K562 (cell line): ENCODE results near the gene SLC25A21. TPM values are rescaled to one million over a fixed set of nuclear protein-coding genes. Genes with fewer than 3 reads are reported as not detected.

Source experiments
- ATAC-seq: fragments of 200-7000 bp; cut with Tn5 transposase; 3 replicates; pipeline ENCODE4 v1.9.1; 2020; ENCODE audit warnings: moderate library complexity
- BruUV-seq: library from RNA; stranded (reverse); fragments of 400-500 nt; replicated peaks from 2 replicates; lab custom pipeline; 2021; lab: Mats Ljungman, UMichigan
- CTCF ChIA-PET: fragments of 300-600 bp; formaldehyde crosslinking; extraction: SDS; loops from one replicate; lab custom pipeline; 2021; ENCODE audit warnings: low intra/inter-chr PET ratio; lab: Yijun Ruan, JAX
- POLR2A ChIA-PET: fragments of 300-600, 350-650 bp; sonication (Branson Sonifier 250); formaldehyde crosslinking; extraction: SDS; loops from one replicate; lab custom pipeline; 2021; ENCODE audit warnings: antibody characterized with exemption, inconsistent platforms; lab: Yijun Ruan, JAX
- DNase-seq, 4 experiments: peaks; one replicate each; pipeline versions ENCODE4 v3.0.0 to v3.0.0-alpha.2; 2011 to 2018; ENCODE audit warnings: low spot score in 3 of 4, mixed read lengths in 3 of 4; ENCODE audit errors: extremely low read depth in 1 of 4
- FAIRE-seq: peaks from 2 replicates; lab custom pipeline; 2011; peaks lifted over from hg19 to GRCh38; lab: Jason Lieb, UNC
- H2AFZ ChIP-seq: 2 replicates; pipeline ENCODE4 v1.6.0; 2011; ENCODE audit warnings: low read depth, low read length, control low read depth, inconsistent platforms
- H3K27ac ChIP-seq: fragments of 200-600 bp; 3 replicates; pipeline ENCODE4 v1.8.0; 2011; ENCODE audit warnings: low read depth, mild to moderate bottlenecking, control low read depth, inconsistent platforms, low read length, moderate library complexity, mixed read lengths; ENCODE audit errors: extremely low read depth
- H3K27me3 ChIP-seq, 2 experiments: fragments of 300-600 bp in 1 of 2; 2 replicates in 1 of 2; 3 replicates in 1 of 2; pipeline versions ENCODE4 v1.6.0 to v1.8.0; 2011; ENCODE audit warnings: inconsistent platforms in 2 of 2, low read length in 2 of 2, mild to moderate bottlenecking in 1 of 2, mixed read lengths in 1 of 2, moderate library complexity in 1 of 2; ENCODE audit not compliant: control insufficient read depth in 2 of 2, insufficient read depth in 2 of 2
- H3K36me3 ChIP-seq: fragments of 300-600 bp; 3 replicates; pipeline ENCODE4 v1.8.0; 2011; ENCODE audit warnings: mild to moderate bottlenecking, low read length, inconsistent platforms; ENCODE audit not compliant: control insufficient read depth, insufficient read depth
- H3K4me1 ChIP-seq, 2 experiments: fragments of 200-600 bp in 1 of 2; replicated peaks in 1 of 2; 2 replicates in 1 of 2; 3 replicates in 1 of 2; pipeline versions ENCODE4 v1.5.1 to v1.8.0; 2011; ENCODE audit warnings: inconsistent platforms in 2 of 2, low read length in 2 of 2, mild to moderate bottlenecking in 1 of 2, mixed read lengths in 1 of 2, moderate library complexity in 1 of 2; ENCODE audit not compliant: control insufficient read depth in 2 of 2, insufficient read depth in 2 of 2
- H3K4me2 ChIP-seq: 2 replicates; pipeline ENCODE4 v1.6.1; 2011; ENCODE audit warnings: low read length, control low read depth, inconsistent platforms, mixed read lengths; ENCODE audit not compliant: insufficient read depth
- H3K4me3 ChIP-seq: fragments of 200-600 bp; sonication (generic), shearing (Covaris generic); 2 replicates; pipeline ENCODE4 v1.5.1; 2016; ENCODE audit warnings: control low read depth, inconsistent platforms
- H3K79me2 ChIP-seq: fragments of 200-600 bp; 3 replicates; pipeline ENCODE4 v1.8.0; 2011; ENCODE audit warnings: low read length, inconsistent platforms; ENCODE audit not compliant: control insufficient read depth, insufficient read depth
- H3K9ac ChIP-seq, 2 experiments: 2 replicates each; pipeline versions ENCODE4 v1.6.0 to v1.6.1; 2011; ENCODE audit warnings: low read depth in 2 of 2, low read length in 2 of 2, control low read depth in 1 of 2, inconsistent platforms in 1 of 2, mild to moderate bottlenecking in 1 of 2, mixed read lengths in 1 of 2; ENCODE audit not compliant: insufficient read depth in 1 of 2
- H3K9me1 ChIP-seq: one replicate; pipeline ENCODE4 v1.6.0; 2011; ENCODE audit warnings: inconsistent platforms, mild to moderate bottlenecking, low read length, moderate library complexity; ENCODE audit not compliant: control insufficient read depth, insufficient read depth
- H3K9me3 ChIP-seq: replicated peaks from 2 replicates; pipeline ENCODE4 v1.5.1; 2011; ENCODE audit warnings: low read depth, low read length, inconsistent platforms; ENCODE audit not compliant: control insufficient read depth, insufficient read depth
- H4K20me1 ChIP-seq: replicated peaks from 2 replicates; pipeline ENCODE4 v1.6.1; 2011; ENCODE audit warnings: low read length, inconsistent platforms, mixed read lengths; ENCODE audit not compliant: control insufficient read depth, insufficient read depth
- ARHGAP35 ChIP-seq: fragments of 450-650 bp; IDR thresholded peaks from 2 replicates; pipeline ENCODE4 v1.6.1; 2018; ENCODE audit not compliant: partially characterized antibody
- ATF3 ChIP-seq, 2 experiments: fragments of 450-650 bp in 1 of 2; sonication (generic) in 1 of 2; formaldehyde crosslinking in 1 of 2; IDR thresholded peaks in 1 of 2; conservative IDR thresholded peaks in 1 of 2; 2 replicates each; pipeline versions ENCODE4 v1.6.1 to v1.8.1; 2016 to 2023; ENCODE audit warnings: mild to moderate bottlenecking in 2 of 2, moderate library complexity in 2 of 2, inconsistent platforms in 1 of 2, missing genetic modification reagents in 1 of 2
- BCOR ChIP-seq: fragments of 450-650 bp; IDR thresholded peaks from 2 replicates; pipeline ENCODE4 v1.6.1; 2016
- CHD2 ChIP-seq: IDR thresholded peaks from 2 replicates; pipeline ENCODE4 v1.6.1; 2011; ENCODE audit warnings: low read depth, low read length
- CREM ChIP-seq: IDR thresholded peaks from 2 replicates; pipeline ENCODE4 v1.6.1; 2014; ENCODE audit warnings: antibody characterized with exemption, low read depth
- CTBP1 ChIP-seq: fragments of 450-650 bp; IDR thresholded peaks from 2 replicates; pipeline ENCODE4 v1.6.1; 2016; ENCODE audit warnings: borderline replicate concordance
- ETS1 ChIP-seq: conservative IDR thresholded peaks from 2 replicates; pipeline ENCODE4 v1.6.1; 2011; ENCODE audit warnings: low read depth, mild to moderate bottlenecking, low read length; ENCODE audit not compliant: control insufficient read depth
- ETV6 ChIP-seq, 3 experiments: fragments of 150-350 bp in 1 of 3; sonication (generic) in 1 of 3; formaldehyde crosslinking in 1 of 3; IDR thresholded peaks; 2 replicates each; pipeline versions ENCODE4 v1.6.1 to v1.8.0; 2014 to 2022; ENCODE audit warnings: borderline replicate concordance in 2 of 3, low read depth in 2 of 3, antibody characterized with exemption in 1 of 3, low read length in 1 of 3, mild to moderate bottlenecking in 1 of 3, missing genetic modification reagents in 1 of 3
- FOXO4 ChIP-seq: fragments of 450-650 bp; formaldehyde crosslinking; IDR thresholded peaks from 2 replicates; pipeline ENCODE4 v1.4.0; 2020; ENCODE audit warnings: mild to moderate bottlenecking, moderate library complexity
- HIVEP1 ChIP-seq: fragments of 250-450 bp; sonication (Bioruptor Pico); IDR thresholded peaks from 2 replicates; pipeline ENCODE4 v1.4.0; 2020; ENCODE audit warnings: mild to moderate bottlenecking
- MED1 ChIP-seq: sonication (generic); formaldehyde crosslinking; IDR thresholded peaks from 2 replicates; pipeline ENCODE4 v1.8.1; 2023; ENCODE audit warnings: missing genetic modification reagents, borderline replicate concordance
- MEIS2 ChIP-seq: fragments of 450-650 bp; IDR thresholded peaks from 2 replicates; pipeline ENCODE4 v1.6.1; 2014; ENCODE audit warnings: mild to moderate bottlenecking; ENCODE audit not compliant: partially characterized antibody
- NR3C1 ChIP-seq: sonication (generic); formaldehyde crosslinking; IDR thresholded peaks from 2 replicates; pipeline ENCODE4 v1.8.1; 2022; ENCODE audit warnings: missing genetic modification reagents
- SMAD4 ChIP-seq: fragments of 250-450 bp; sonication (Bioruptor Pico); conservative IDR thresholded peaks from 2 replicates; pipeline ENCODE4 v1.8.0; 2021; ENCODE audit warnings: inconsistent platforms, mild to moderate bottlenecking, moderate library complexity
- SMARCE1 ChIP-seq: fragments of 450-650 bp; IDR thresholded peaks from 2 replicates; pipeline ENCODE4 v1.7.1; 2016; ENCODE audit warnings: mild to moderate bottlenecking
- TRIM28 ChIP-seq: fragments of 450-650 bp; IDR thresholded peaks from 2 replicates; pipeline ENCODE4 v1.6.1; 2017
- ZC3H4 ChIP-seq: sonication (generic); formaldehyde crosslinking; IDR thresholded peaks from 2 replicates; pipeline ENCODE4 v1.9.0; 2021; ENCODE audit warnings: missing genetic modification reagents, borderline replicate concordance
- ZNF175 ChIP-seq: fragments of 200-800 bp; sonication (Bioruptor generic); IDR thresholded peaks from 2 replicates; pipeline ENCODE4 v1.6.1; 2016; ENCODE audit warnings: low read depth, mild to moderate bottlenecking, missing genetic modification characterization, missing compliant biosample characterization
- ZNF232 ChIP-seq: sonication (generic); formaldehyde crosslinking; IDR thresholded peaks from 2 replicates; pipeline ENCODE4 v1.8.0; 2022; ENCODE audit warnings: mild to moderate bottlenecking, missing genetic modification reagents
- ZNF696 ChIP-seq: fragments of 250-450 bp; sonication (Bioruptor Pico); conservative IDR thresholded peaks from 2 replicates; pipeline ENCODE4 v1.4.0; 2020; ENCODE audit warnings: mild to moderate bottlenecking, moderate library complexity
- WGBS: fragments of 100-300 bp; shearing (Covaris generic); methylation state at CpG from one replicate; pipeline ENCODE4 v1.1.6; 2016; ENCODE audit warnings: low coverage, mixed read lengths; ENCODE audit not compliant: insufficient coverage; ENCODE audit errors: missing lambda C conversion rate; 5-methylcytosine and 5-hydroxymethylcytosine counted together
- in situ Hi-C: fragments of 300-500 bp; cut with MboI; formaldehyde crosslinking; loops from 4 replicates; pipeline ENCODE4 v1.15.0; 2018; ENCODE audit warnings: inconsistent platforms, mixed read lengths
- intact Hi-C: fragments of 100-400 bp; cut with micrococcal nuclease; formaldehyde crosslinking; loops from 2 replicates; pipeline ENCODE4 v1.14.2; 2022
- polyA plus RNA-seq, 8 experiments: library from polyadenylated mRNA; depleted of rRNA in 4 of 8; stranded (reverse) in 5 of 8; unstranded in 3 of 8; fragments of >200 nt; fragmentation: Nextera tagmentation in 2 of 8; fragmentation: Illumina TruSeq in 1 of 8; extraction: Ambion mirVana in 2 of 8; extraction: Trizol in 1 of 8; gene quantifications; 2 replicates each; pipeline versions ENCODE4 v1.2.1 to v1.2.3, GENCODE V29; 2011 to 2014; ENCODE audit warnings: inconsistent platforms in 1 of 8, missing spikeins in 1 of 8
- total RNA-seq, 7 experiments: library from RNA; depleted of rRNA in 6 of 7; stranded (reverse); fragments of >200 nt in 6 of 7; fragmentation: Illumina TruSeq in 2 of 7; extraction: Trizol in 2 of 7; gene quantifications; 2 replicates each; pipeline versions ENCODE4 v1.2.1 to v1.2.3, GENCODE V29; 2011 to 2021; ENCODE audit warnings: low replicate concordance in 1 of 7

The SLC25A21 gene
- total and polyA plus RNA-seq, 9 of the 15 experiments (the other 6 are each of a cell fraction or from before 2014, with no cell fraction given) = 15.2 to 46.7 (median 28.7) TPM

- ChIA-PET CTCF (no interaction called here), POLR2A (interaction anchor here (0.8 to 2.1 kb wide), 4 partner anchors 23 to 434 kb away, joined by 4 to 10 read pairs (median 6); partner anchors contain the start of gene MIPOL1)
- Histone ChIP-seq H3K9ac (peak overlapping the region; percentile 10 to 51; a peak in 3 of 4 replicates), H3K27ac (peak overlapping the region; percentile 79), H3K9me1 (no peaks in the 10 kb centered on the region), H3K4me1 (peaks cover 11 to 33% of the 10 kb centered on the region in 2 experiments), H3K79me2 (peaks cover 96% of the 10 kb centered on the region), H3K4me3 (no peak overlapping the region; the same call in 1 of the 2 replicates), H3K36me3 (peaks cover 9% of the 10 kb centered on the region; the same call in 2 of the 3 replicates), H3K27me3 (no peaks in the 10 kb centered on the region), H4K20me1 (no peaks in the 10 kb centered on the region), H3K4me2 (peak overlapping the region; percentile 77), H3K9me3 (no peaks in the 10 kb centered on the region), H2AFZ (0 out of 2 replicates have a peak overlapping the region, but pooled peaks have one; percentile 33)
- FAIRE-seq (peak; percentile 99), DNase-seq (peak; percentile 61 to 96 (median 71)), ATAC-seq (peak; percentile 49)
- no TSS peak for BruUV-seq
- WGBS = 0% methylated on average over 4 of the region's 4 CpGs
- in situ Hi-C loops = loop anchor here (25.0 kb wide), 1 partner anchor 1331 kb away; the partner anchor contains the start of gene BRMS1L
- intact Hi-C loops = loop anchor here (1.0 kb wide), 1 partner anchor 29 kb away; the partner anchor contains the start of gene MIPOL1
- peak; percentile 85 for TF ChIP-seq SMARCE1
- TF ChIP-seq TRIM28 = no peak
- TF ChIP-seq CHD2 = no peak
- TF ChIP-seq ETV6 (IDR thresholded peaks at IDR 0.05; ENCODE audit: borderline replicate concordance in 1 of 2, low read depth in 2 of 2, low read length in 1 of 2) = no peak
- TF ChIP-seq ETV6 (CRISPR knock-in tag; IDR thresholded peaks at IDR 0.05; ENCODE audit: borderline replicate concordance) = no peak
- no peak for TF ChIP-seq ARHGAP35
- TF ChIP-seq ETS1 = no peak; the same call in 1 of the 2 replicates
- TF ChIP-seq ATF3 (IDR thresholded peaks at IDR 0.05) = no peak
- TF ChIP-seq ATF3 (CRISPR knock-in tag; conservative IDR thresholded peaks at IDR 0.05) = no peak
- no peak for TF ChIP-seq ZNF232
- no peak for TF ChIP-seq ZC3H4 (CRISPR knock-in tag)
- TF ChIP-seq MED1 (CRISPR knock-in tag) = no peak
- no peak for TF ChIP-seq ZNF175 (CRISPR knock-in tag)
- TF ChIP-seq MEIS2 = peak; percentile 64
- TF ChIP-seq BCOR = peak; percentile 8; the same call in 1 of the 2 replicates
- TF ChIP-seq NR3C1 (CRISPR knock-in tag) = no peak
- no peak for TF ChIP-seq HIVEP1 (CRISPR knock-in tag)
- no peak for TF ChIP-seq FOXO4 (CRISPR knock-in tag)
- peak; percentile 69 for TF ChIP-seq CTBP1
- TF ChIP-seq CREM = 0 out of 2 replicates have a peak, but pooled peaks have one; percentile 20
- no peak for TF ChIP-seq ZNF696 (CRISPR knock-in tag)
- TF ChIP-seq SMAD4 = peak; percentile 59; the same call in 1 of the 2 replicates
These were observed 3.7 kb downstream of the SLC25A21 start for GRCh38 chr14:37168721-37169120.
